GM20000 (cell line): ENCODE data around the gene PAPOLG.

Experiments
- DNase-seq: peaks from one replicate; pipeline ENCODE4 v3.0.0; 2012; ENCODE audit warnings: low spot score
- TF ChIP-seq, protein P1 (sequence below): IDR thresholded peaks from 2 replicates; pipeline ENCODE4 v1.5.1; 2012; ENCODE audit warnings: mild to moderate bottlenecking, control low read depth; ENCODE audit errors: extremely low read depth, missing control alignments

PAPOLG gene

DNA sequence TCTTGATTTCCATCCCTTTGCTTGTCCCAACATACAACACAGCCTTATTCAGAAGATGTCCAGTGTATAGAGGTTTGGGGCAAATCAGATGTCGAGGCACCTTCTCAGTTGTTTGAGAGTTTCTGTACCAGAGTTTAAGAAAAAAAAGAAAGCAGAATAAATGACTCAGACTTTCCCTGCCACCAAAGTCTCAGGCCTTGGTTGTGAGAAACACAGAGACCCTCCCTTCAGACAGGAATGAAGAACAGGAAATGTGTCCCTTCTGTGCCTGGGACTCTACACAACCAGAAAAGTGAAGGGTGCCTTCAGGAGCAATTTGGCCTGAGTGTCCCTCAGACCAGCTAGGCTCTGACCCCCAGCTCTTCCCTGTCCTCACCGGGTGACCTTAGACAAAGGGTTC, 88.0 kb downstream of the PAPOLG start:
- TF ChIP-seq, protein P1, sequence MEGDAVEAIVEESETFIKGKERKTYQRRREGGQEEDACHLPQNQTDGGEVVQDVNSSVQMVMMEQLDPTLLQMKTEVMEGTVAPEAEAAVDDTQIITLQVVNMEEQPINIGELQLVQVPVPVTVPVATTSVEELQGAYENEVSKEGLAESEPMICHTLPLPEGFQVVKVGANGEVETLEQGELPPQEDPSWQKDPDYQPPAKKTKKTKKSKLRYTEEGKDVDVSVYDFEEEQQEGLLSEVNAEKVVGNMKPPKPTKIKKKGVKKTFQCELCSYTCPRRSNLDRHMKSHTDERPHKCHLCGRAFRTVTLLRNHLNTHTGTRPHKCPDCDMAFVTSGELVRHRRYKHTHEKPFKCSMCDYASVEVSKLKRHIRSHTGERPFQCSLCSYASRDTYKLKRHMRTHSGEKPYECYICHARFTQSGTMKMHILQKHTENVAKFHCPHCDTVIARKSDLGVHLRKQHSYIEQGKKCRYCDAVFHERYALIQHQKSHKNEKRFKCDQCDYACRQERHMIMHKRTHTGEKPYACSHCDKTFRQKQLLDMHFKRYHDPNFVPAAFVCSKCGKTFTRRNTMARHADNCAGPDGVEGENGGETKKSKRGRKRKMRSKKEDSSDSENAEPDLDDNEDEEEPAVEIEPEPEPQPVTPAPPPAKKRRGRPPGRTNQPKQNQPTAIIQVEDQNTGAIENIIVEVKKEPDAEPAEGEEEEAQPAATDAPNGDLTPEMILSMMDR = no peak

DNA sequence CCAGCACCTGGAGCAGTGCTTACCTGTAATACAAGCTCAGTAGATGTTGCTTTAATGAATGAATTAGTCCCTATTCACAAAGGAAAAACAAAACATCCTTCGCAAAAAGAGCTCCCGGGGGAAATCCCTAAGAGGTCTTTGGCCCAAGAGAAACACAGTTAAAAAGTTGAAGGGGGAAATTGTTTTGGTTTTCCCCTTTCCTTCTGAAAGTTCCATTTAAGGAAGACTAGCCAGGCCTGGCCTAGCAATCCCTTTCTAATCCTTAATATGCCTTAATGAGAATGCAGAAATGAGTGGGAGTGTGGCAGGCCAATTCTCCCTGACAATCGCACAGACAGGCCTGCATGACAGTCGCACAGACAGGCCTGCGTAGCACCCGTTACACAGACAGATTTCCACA, 91.8 kb downstream of the PAPOLG start:
- no peak for DNase-seq
- TF ChIP-seq, protein P1 = no peak

More for the DNA sequence above, 88.0 kb downstream of the PAPOLG start:
- DNase-seq = no peak
